SJCRH30 (cell line): Measurements from ENCODE around the gene SACS. TPM values are rescaled to one million over a fixed set of nuclear protein-coding genes. Genes with fewer than 3 reads are reported as not detected.
A peak's percentile ranks its signal among the peaks of the same experiment; 100 is the strongest.
"Not testable (repeated sequence)": the region's sequence is repeated elsewhere in the genome, so short reads cannot be mapped to it uniquely, and the experiment has no call there.

Experiments
- DNase-seq, 2 experiments: peaks; one replicate each; pipeline ENCODE4 v3.0.0-alpha.2; 2015 to 2020
- H3K27ac ChIP-seq: fragments of 250-450 bp; sonication (Bioruptor Pico); 2 replicates; pipeline ENCODE4 v1.5.1; 2020; ENCODE audit warnings: mild to moderate bottlenecking, moderate library complexity
- H3K27me3 ChIP-seq: fragments of 250-450 bp; sonication (Bioruptor Pico); 2 replicates; pipeline ENCODE4 v1.5.1; 2020; ENCODE audit warnings: mild to moderate bottlenecking, moderate library complexity
- H3K36me3 ChIP-seq: fragments of 250-450 bp; sonication (Bioruptor Pico); 2 replicates; pipeline ENCODE4 v1.5.1; 2020; ENCODE audit warnings: mild to moderate bottlenecking, moderate library complexity
- H3K4me1 ChIP-seq: fragments of 250-450 bp; sonication (Bioruptor Pico); 2 replicates; pipeline ENCODE4 v1.5.1; 2020; ENCODE audit warnings: mild to moderate bottlenecking, moderate library complexity
- H3K4me3 ChIP-seq: fragments of 250-450 bp; sonication (Bioruptor Pico); 2 replicates; pipeline ENCODE4 v1.5.1; 2020; ENCODE audit warnings: mild to moderate bottlenecking, moderate library complexity
- H3K9me3 ChIP-seq: fragments of 250-450 bp; sonication (Bioruptor Pico); replicated peaks from 2 replicates; pipeline ENCODE4 v1.5.1; 2020; ENCODE audit warnings: mild to moderate bottlenecking, moderate library complexity
- total RNA-seq: library from RNA; depleted of rRNA; stranded (reverse); fragments of >200 nt; shearing (Covaris generic); gene quantifications from 2 replicates; pipeline ENCODE4 v1.2.3, GENCODE V29; 2014

The SACS gene
- total RNA-seq, 1 experiment from 2014 or later: 107 TPM

DNA sequence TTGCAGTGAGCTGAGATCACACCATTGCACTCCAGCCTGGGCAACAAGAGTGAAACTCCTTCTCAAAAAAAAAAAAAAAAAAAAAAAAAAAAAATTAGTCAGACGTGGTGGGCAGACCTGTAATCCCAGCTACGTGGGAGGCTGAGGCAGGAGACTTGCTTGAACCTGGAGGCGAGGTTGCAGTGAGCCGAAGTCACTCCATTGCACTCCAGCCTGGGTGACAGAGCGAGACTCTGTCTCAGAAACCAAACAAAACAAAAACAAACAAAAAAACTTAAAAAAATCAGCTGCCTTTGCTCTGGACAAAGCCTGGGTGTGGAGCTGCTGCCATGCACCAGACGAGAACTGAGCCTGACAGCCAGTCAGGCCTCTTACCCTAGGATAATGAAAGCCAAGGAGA is 6.8 kb upstream of the SACS start:
- not testable (repeated sequence) for H3K27ac ChIP-seq, DNase-seq, H3K27me3 ChIP-seq, H3K9me3 ChIP-seq, H3K4me1 ChIP-seq, H3K36me3 ChIP-seq, H3K4me3 ChIP-seq

DNA sequence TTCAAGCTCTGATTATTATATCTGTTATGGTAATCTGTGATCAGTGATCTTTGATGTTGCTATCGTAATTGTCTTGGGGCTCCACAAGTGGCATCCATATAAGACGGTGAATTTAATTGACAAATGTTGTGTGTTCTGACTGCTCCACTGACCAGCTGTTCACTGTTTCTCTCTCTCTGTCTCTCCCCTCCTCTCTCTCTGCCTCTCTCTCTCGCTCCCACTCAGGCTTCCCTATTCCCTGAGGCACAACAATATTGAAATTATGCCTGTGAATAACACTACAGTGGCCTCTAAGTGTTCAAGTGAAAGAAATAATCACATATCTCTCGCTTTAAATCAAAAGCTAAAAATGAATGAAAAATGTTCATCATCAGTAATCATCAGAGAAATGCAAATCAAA is 4.4 kb upstream of the SACS start:
- no peak for DNase-seq
- H3K4me1 ChIP-seq: peaks cover 3% of the 10 kb centered on the region; the same call in 1 of the 2 replicates
- H3K27me3 ChIP-seq: no peaks in the 10 kb centered on the region
- H3K36me3 ChIP-seq: no peaks in the 10 kb centered on the region
- H3K27ac ChIP-seq: no peak overlapping the region
- no peaks in the 10 kb centered on the region for H3K9me3 ChIP-seq
- H3K4me3 ChIP-seq: no peak overlapping the region

DNA sequence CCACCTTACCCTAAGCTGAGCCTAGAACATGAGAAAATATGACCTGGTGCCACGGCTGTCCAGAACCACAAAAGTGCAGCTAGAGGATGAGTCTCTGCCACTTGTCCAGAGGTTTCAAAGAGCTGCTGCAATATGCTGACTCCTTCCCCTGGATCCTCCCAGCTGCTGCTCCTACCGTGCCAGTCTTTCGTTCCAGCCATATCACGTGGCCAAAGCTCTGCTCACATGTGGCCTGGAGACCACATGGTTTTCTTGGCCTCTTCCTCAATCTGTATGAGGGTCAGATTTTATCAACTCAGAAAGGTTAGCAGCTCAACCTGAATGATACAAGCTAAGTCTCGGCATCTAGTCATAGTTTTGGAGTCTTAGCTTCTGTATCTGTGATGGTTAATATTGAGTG is 3.2 kb upstream of the SACS start:
- Histone ChIP-seq H3K27ac (no peak overlapping the region), H3K4me1 (peaks cover 3% of the 10 kb centered on the region; the same call in 1 of the 2 replicates)
- DNase-seq: no peak

DNA sequence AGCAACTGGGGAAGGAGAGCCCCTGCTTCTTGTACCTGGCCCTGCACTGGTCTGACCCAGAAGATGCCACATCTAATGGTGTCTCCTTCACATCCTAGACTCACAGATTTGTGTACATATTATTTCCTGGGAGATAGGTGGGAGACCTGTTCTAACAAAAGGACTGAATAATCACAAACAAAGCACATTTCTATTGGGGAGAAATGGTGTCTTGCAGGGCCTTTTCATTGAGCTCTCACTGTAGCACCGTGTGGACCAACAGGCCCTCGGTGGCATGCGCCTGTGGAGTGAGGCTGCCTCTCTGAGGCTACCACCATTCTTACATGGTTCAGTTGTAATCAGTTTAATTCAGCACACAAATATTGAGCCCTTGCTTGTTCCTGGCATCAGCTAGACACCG is 989 bp upstream of the SACS start:
- Histone ChIP-seq H3K4me3 (no peak overlapping the region), H3K9me3 (no peaks in the 10 kb centered on the region), H3K36me3 (peaks cover 6% of the 10 kb centered on the region; the same call in 1 of the 2 replicates), H3K27ac (no peak overlapping the region), H3K4me1 (peaks cover 3% of the 10 kb centered on the region; the same call in 1 of the 2 replicates), H3K27me3 (no peaks in the 10 kb centered on the region)
- DNase-seq: no peak

More for the DNA sequence above, 3.2 kb upstream of the SACS start:
- H3K27me3 ChIP-seq: no peaks in the 10 kb centered on the region
- peaks cover 2% of the 10 kb centered on the region; the same call in 1 of the 2 replicates for H3K36me3 ChIP-seq
- H3K4me3 ChIP-seq: no peak overlapping the region
- no peaks in the 10 kb centered on the region for H3K9me3 ChIP-seq

DNA sequence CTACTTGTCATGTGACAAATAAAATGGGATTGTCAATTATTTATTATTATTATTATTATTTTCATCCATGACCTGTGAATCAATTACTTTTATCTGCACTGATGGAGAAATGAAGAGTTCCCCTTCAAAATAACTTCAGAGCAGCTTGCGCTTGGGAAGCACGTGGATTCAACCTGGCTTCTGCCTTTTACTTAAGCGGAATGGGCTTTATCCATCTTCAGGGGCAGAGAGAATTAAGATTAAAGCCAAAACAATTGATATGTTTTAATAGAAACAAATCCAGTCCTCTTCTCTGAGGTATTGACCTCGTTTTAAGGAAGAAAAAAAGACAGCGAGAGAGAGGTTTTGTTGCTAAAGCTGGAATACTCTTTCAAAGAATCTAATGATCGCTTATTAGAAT is 876 bp downstream of the SACS start:
- H3K27me3 ChIP-seq: no peaks in the 10 kb centered on the region
- H3K9me3 ChIP-seq: no peaks in the 10 kb centered on the region
- peaks cover 15% of the 10 kb centered on the region for H3K4me1 ChIP-seq
- peak overlapping the region; percentile 82 for H3K4me3 ChIP-seq
- H3K27ac ChIP-seq: peak overlapping the region; percentile 77
- H3K36me3 ChIP-seq: peaks cover 6% of the 10 kb centered on the region; the same call in 1 of the 2 replicates
- DNase-seq: peak in 1 of 2 experiments; percentile 22

DNA sequence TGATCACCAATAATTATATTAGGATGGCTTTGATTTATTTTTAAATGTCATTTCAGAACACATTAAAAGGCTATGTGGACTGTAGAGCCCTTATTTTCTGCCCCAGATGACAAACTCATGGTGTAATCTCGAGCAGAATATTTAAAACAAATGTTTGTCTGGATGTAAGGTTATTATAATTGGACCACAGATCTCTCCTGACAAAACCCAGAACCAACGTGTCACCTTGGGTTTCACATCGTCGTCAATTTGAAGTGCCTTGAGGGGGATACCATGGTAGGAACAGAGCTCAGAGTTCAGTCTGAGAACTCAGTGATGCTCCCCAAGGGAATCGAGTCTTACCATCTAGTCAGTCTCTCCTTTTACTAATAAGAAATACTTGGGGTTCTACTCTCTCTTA is 2.8 kb downstream of the SACS start:
- Histone ChIP-seq H3K4me3 (no peak overlapping the region), H3K27me3 (no peaks in the 10 kb centered on the region), H3K9me3 (no peaks in the 10 kb centered on the region), H3K4me1 (peaks cover 25% of the 10 kb centered on the region), H3K36me3 (peaks cover 6% of the 10 kb centered on the region; the same call in 1 of the 2 replicates), H3K27ac (no peak overlapping the region)
- DNase-seq: no peak

DNA sequence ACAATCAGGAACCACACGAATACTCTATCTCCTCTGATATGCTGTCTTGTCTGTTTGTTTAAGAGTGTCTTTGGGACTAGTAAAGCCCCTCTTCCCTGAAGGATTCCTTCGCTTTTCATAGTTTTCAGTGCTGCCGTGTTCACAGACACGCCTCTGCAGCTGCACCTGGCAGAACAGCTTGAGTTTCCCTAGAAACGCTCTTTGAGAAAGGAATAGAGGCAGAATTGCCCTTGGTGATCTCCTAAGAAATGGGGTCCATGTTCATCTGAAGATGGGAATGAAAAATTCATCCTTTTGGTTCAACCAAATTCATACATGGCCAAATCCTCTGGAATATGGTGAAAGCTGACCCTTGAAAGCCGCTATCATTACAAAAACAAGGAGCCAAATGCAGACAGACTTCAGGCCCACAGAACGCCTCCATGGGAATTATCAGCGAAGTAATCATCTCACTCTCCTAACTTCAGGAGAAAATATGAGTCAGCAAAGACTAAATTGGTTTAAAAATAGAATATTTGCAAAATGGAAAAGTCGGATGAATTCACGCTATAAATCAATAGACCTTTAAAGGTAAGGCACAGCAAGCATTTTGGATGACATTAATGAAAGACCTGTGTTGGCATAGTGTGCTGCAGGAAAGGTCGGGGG is 5.5 kb downstream of the SACS start:
- Histone ChIP-seq H3K36me3 (peaks cover 6% of the 10 kb centered on the region; the same call in 1 of the 2 replicates), H3K27ac (peak overlapping the region; percentile 12), H3K4me3 (no peak overlapping the region), H3K4me1 (peaks cover 23% of the 10 kb centered on the region), H3K27me3 (no peaks in the 10 kb centered on the region), H3K9me3 (no peaks in the 10 kb centered on the region)
- DNase-seq: no peak

DNA sequence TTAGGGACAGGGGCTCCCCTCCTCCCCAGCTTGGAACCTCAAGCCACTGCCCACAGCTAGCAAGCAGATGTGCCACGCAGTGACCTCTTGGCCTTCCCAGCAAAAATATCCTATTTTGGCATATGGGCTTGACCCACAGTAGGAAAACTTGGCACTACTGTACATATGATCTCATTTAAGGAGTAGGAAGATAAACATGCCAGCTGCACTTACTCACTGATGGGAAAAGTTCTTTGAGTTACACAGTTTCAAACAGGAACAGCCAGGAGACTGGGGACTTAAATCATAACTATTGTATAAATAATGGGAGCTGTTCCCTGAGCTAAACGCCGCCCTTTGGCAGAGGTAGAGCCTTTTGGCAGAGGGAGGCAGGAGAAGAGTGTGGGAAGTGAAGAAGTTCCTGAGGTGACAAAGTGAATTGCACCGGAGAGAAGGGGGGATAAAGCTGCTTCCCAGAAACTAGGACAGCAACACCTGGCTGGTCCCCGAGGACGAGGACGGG is 6.1 kb downstream of the SACS start:
- Histone ChIP-seq H3K27me3 (no peaks in the 10 kb centered on the region), H3K9me3 (no peaks in the 10 kb centered on the region), H3K4me3 (no peak overlapping the region), H3K4me1 (peaks cover 23% of the 10 kb centered on the region), H3K36me3 (peaks cover 6% of the 10 kb centered on the region; the same call in 1 of the 2 replicates), H3K27ac (peak overlapping the region; percentile 12)
- DNase-seq: peak; percentile 45 to 53

DNA sequence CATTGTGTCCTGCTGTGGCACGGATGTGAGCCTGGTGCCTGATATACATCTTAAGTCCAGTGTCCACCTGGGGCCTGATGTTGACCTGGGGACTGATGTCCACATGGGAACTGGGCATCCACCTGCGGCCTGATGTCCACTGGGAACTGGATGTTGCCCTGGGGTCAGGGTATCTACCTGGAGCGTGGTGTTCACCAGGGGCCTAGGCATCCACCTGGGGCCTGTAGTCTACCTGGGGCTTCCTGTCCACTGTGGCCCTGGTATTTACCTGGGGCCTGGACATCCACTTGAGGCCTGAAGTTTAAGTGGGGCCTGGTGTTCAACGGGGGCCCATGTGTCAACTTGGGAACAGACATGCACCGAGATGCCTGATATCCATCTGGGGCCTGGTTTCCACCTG is 11.9 kb downstream of the SACS start:
- no peaks in the 10 kb centered on the region for H3K9me3 ChIP-seq
- H3K27me3 ChIP-seq: no peaks in the 10 kb centered on the region
- no peak overlapping the region for H3K4me3 ChIP-seq
- H3K27ac ChIP-seq: no peak overlapping the region
- H3K4me1 ChIP-seq: no peaks in the 10 kb centered on the region
- DNase-seq: no peak
- H3K36me3 ChIP-seq: 0 out of 2 replicates have a peak, but pooled peaks cover 5% of the 10 kb centered on the region

DNA sequence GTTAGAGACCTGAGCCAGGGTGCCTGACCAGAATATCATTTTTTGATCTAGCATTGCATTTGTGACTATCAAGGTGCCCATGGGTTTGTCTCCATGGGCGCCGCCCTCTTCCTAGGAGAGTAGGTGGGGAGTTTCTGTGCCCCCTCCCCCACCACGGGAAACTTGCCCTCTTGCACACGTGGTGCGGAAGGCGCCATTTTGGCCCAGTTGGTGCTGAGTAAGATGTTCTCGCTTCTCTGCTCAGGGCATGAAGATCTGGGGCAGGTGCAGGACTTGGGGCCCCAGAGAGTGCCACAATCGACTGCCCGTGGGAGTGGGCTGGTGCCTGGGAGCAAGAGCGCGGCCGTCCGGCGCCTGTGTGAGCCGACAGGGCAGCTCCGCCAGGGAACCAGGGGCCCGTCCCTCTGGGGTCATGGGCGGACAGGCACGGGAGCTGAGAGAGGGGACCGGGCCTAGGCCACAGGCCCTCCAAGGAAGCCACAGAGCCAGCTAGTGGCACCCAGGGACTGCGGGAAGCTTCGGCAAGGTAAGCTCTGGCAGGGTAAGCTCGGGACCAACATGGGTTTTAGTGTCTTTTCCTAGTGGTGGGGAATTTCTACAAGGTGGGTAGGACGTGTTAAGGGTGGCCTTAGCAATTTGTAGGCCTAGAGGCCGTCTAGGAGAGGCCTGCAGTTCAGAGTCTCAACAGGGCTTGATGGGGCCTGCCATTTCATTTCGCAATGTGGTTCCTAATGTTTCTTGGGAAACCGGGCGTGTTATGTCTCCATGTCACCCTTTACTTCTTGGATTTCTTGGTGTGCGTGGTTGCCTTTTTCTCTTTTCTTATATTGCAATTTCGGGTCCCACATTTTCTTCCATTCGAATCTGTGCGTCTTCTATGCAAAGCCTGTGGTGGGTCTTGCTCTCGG is 14.5 kb downstream of the SACS start:
- Histone ChIP-seq H3K4me1 (no peaks in the 10 kb centered on the region), H3K9me3 (no peaks in the 10 kb centered on the region), H3K27me3 (no peaks in the 10 kb centered on the region), H3K4me3 (no peak overlapping the region), H3K27ac (no peak overlapping the region), H3K36me3 (0 out of 2 replicates have a peak, but pooled peaks cover 5% of the 10 kb centered on the region)
- DNase-seq: no peak

DNA sequence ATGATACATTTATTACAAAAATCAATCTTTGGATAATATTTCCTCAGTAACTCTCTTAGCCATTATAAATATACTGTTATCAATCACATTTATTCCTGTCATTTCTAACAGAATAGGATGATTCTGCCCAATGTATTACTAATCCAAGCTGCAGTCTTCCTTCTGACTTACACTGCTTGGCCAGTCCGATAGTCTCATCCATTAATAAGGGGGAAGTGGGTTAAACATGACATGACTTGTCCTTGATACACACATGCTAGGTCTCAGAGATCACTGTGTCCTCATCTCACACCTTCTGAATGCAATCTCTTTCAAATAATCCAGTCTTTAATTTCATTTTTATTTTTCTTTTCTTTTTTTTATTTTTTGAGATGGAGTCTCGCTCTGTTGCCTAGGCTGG is 18.8 kb downstream of the SACS start:
- H3K27ac ChIP-seq: no peak overlapping the region
- peaks cover 2% of the 10 kb centered on the region; the same call in 1 of the 2 replicates for H3K36me3 ChIP-seq
- no peaks in the 10 kb centered on the region for H3K4me1 ChIP-seq
- no peaks in the 10 kb centered on the region for H3K9me3 ChIP-seq
- DNase-seq: no peak
- no peaks in the 10 kb centered on the region for H3K27me3 ChIP-seq
- no peak overlapping the region for H3K4me3 ChIP-seq

DNA sequence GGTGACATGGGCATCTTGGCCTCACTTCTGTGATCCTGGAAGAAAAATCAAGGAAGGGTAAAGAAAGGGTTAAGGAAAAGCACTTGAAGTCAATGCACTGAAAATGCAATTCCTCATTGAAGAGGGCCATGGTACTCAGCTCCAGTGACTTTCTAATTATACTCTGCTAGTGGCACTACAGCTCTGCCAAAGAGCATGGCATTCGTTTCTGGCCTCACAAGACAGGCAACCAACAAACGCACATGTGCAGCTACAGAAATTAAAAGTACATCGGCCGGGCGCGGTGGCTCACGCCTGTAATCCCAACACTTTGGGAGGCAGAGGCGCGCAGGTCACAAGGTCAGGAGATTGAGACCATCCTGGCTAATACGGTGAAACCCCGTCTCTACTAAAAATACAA is 21.8 kb downstream of the SACS start:
- no peak for DNase-seq
- Histone ChIP-seq H3K27ac (no peak overlapping the region), H3K9me3 (no peaks in the 10 kb centered on the region), H3K27me3 (no peaks in the 10 kb centered on the region), H3K36me3 (peaks cover 2% of the 10 kb centered on the region; the same call in 1 of the 2 replicates), H3K4me1 (no peaks in the 10 kb centered on the region), H3K4me3 (no peak overlapping the region)

DNA sequence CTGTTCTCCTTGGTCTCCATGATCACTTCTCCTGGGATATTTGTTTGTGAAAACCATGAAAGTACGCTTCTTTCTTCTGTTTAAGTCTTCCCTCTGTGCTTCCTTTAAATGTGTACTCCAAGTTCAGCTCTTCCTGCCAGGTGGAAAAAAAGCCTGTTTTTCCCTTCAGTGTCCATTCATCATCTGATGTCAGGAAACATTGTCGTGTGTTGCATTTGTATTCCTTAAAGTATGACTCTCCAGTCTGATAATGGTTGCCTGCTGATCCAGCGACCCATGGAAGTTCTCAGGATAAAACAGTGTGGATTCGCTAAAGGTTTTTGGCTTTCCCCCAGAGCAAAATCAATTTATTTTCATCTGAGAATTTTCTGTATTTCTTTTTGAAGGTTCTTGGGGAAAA is 22.3 kb downstream of the SACS start:
- Histone ChIP-seq H3K4me3 (no peak overlapping the region), H3K27ac (no peak overlapping the region)
- no peak for DNase-seq

DNA sequence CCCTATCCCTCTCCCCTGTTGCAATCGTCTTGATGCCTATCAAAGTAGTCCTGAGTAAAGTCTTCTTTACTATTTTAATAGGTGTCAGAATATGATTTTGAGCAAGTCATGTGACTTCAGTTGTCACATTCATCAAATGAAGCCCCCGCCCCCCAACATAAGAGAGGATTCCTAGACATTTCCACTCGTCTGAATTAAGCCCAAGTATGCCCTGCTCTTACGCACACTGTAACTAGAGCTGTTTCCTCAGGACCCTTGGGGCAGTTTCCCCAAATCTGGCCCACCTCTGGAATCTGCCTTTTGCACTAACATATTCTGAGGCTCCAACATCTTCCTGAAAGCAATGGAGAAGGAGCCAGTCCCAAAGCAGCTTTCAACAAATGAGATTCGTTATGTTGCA is 25.5 kb downstream of the SACS start:
- no peaks in the 10 kb centered on the region for H3K27me3 ChIP-seq
- DNase-seq: no peak
- H3K36me3 ChIP-seq: peaks cover 2% of the 10 kb centered on the region; the same call in 1 of the 2 replicates
- peaks cover 12% of the 10 kb centered on the region; the same call in 1 of the 2 replicates for H3K9me3 ChIP-seq
- H3K4me1 ChIP-seq: no peaks in the 10 kb centered on the region
- no peak overlapping the region for H3K27ac ChIP-seq
- H3K4me3 ChIP-seq: no peak overlapping the region

More for the DNA sequence above, 22.3 kb downstream of the SACS start:
- H3K27me3 ChIP-seq: no peaks in the 10 kb centered on the region
- no peaks in the 10 kb centered on the region for H3K9me3 ChIP-seq
- H3K36me3 ChIP-seq: peaks cover 2% of the 10 kb centered on the region; the same call in 1 of the 2 replicates
- H3K4me1 ChIP-seq: no peaks in the 10 kb centered on the region

DNA sequence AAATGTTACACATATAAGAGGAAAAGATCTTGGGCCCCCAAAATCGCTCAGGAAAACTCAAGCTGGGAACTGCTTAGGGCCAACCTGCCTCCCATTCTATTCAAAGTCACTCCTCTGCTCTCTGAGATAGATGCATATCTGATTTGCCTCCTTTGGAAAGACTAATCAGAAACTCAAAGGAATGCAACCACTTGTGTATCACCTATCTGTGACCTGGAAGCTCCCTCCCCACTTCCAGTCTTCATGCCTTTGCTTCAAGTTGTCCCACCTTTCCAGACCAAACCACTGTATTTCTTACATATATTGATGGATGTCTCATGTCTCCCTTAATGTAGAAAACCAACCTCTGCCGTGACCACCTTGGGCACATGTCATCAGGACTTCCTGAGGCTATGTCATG is 32.3 kb downstream of the SACS start:
- H3K4me1 ChIP-seq, DNase-seq, H3K27me3 ChIP-seq: not testable (repeated sequence)

More for the DNA sequence above, 32.3 kb downstream of the SACS start:
- peaks cover 18% of the 10 kb centered on the region for H3K9me3 ChIP-seq
- H3K36me3 ChIP-seq, H3K4me3 ChIP-seq, H3K27ac ChIP-seq: not testable (repeated sequence)
